Upper lobe of left lung (tissue), 6 donors: ENCODE data around the gene EMC8. TPM values are rescaled to one million over a fixed set of nuclear protein-coding genes. Genes with fewer than 3 reads are reported as not detected.

Source experiments
- ATAC-seq, 2 donors: fragments of 200-7000 bp; cut with Tn5 transposase; one replicate each; pipeline ENCODE4 v1.9.1; 2022; ENCODE audit warnings: mild to moderate bottlenecking in 2 of 2, moderate library complexity in 2 of 2; ENCODE audit not compliant: low FRiP score in 2 of 2
- DNase-seq, 2 donors: peaks; one replicate each; pipeline ENCODE4 v3.0.0-alpha.2; 2019 to 2020
- H3K27ac ChIP-seq, 4 donors: fragments of 200-600 bp; sonication (generic); one replicate each; pipeline ENCODE4 v1.5.1; 2016 to 2019
- H3K27me3 ChIP-seq, 4 donors: fragments of 200-600 bp; sonication (generic); one replicate each; pipeline ENCODE4 v1.5.1; 2017 to 2019
- H3K36me3 ChIP-seq, 4 donors: fragments of 200-600 bp; sonication (generic); one replicate each; pipeline ENCODE4 v1.5.1; 2016 to 2019
- H3K4me1 ChIP-seq, 4 donors: fragments of 200-600 bp; sonication (generic); one replicate each; pipeline ENCODE4 v1.5.1; 2018 to 2019
- H3K4me3 ChIP-seq, 4 donors: fragments of 200-600 bp; sonication (generic); one replicate each; pipeline ENCODE4 v1.5.1; 2017 to 2019; ENCODE audit warnings: mild to moderate bottlenecking in 2 of 4, moderate library complexity in 1 of 4
- H3K9me3 ChIP-seq, 4 donors: fragments of 200-600 bp; sonication (generic); one replicate each; pipeline ENCODE4 v1.5.1; 2018 to 2019
- CTCF ChIP-seq, 6 experiments: fragments of 450-650 bp in 4 of 6; fragments of 200-600 bp in 2 of 6; sonication (generic) in 2 of 6; IDR thresholded peaks; one replicate each; pipeline ENCODE4 v1.5.1; 2016 to 2019; ENCODE audit warnings: antibody characterized with exemption in 6 of 6
- EP300 ChIP-seq, 4 donors: sonication (generic); formaldehyde crosslinking; IDR thresholded peaks; one replicate each; pipeline ENCODE4 v1.5.1; 2017; ENCODE audit warnings: antibody characterized with exemption in 4 of 4, control low read depth in 2 of 4
- POLR2A ChIP-seq, 4 donors: fragments of 450-650 bp; IDR thresholded peaks; one replicate each; pipeline ENCODE4 v1.5.1; 2016 to 2017; ENCODE audit warnings: antibody characterized with exemption in 4 of 4, mild to moderate bottlenecking in 2 of 4
- POLR2AphosphoS5 ChIP-seq, 2 donors: sonication (generic); formaldehyde crosslinking; IDR thresholded peaks; one replicate each; pipeline ENCODE4 v1.5.1; 2017; ENCODE audit warnings: antibody characterized with exemption in 2 of 2
- WGBS, 2 donors: methylation state at CpG; one replicate each; pipeline ENCODE4 v1.1.5; 2017 to 2018; 5-methylcytosine and 5-hydroxymethylcytosine counted together
- total RNA-seq, 6 donors: library from RNA; depleted of rRNA in 4 of 6; stranded (reverse); fragments of >200 nt in 4 of 6; gene quantifications; one replicate each; pipeline versions ENCODE4 v1.1.0 to v1.2.1, GENCODE V29; 2016 to 2021
- donor health status: DM: no; HTN: no; CAD: no; lungs with moderate emphysema.
- donor health status: DM: no; HTN: yes; CAD: no; lungs with severe emphysema.

EMC8 gene
- total RNA-seq, 6 donors from 2014 or later: 15.8 to 39.8 (median 25.6) TPM

GRCh38 chr16:85846461-85846860 lies 47.1 kb upstream of the EMC8 start:
- H3K27ac ChIP-seq: no peak overlapping the region
- H3K36me3 ChIP-seq: no peaks in the 10 kb centered on the region
- no peaks in the 10 kb centered on the region for H3K27me3 ChIP-seq
- no peaks in the 10 kb centered on the region for H3K9me3 ChIP-seq
- 91 to 93% methylated on average over 9 of the region's 9 CpGs for WGBS, 2 donors
- H3K4me1 ChIP-seq: peaks cover 0 to 6% (median 0%) of the 10 kb centered on the region in 4 donors
- DNase-seq (no peak), ATAC-seq (no peak)
- TF ChIP-seq EP300 (IDR thresholded peaks at IDR 0.05) (no peak), CTCF (IDR thresholded peaks at IDR 0.05) (no peak), POLR2AphosphoS5 (IDR thresholded peaks at IDR 0.05) (no peak), POLR2A (IDR thresholded peaks at IDR 0.05) (no peak)
- no peak overlapping the region for H3K4me3 ChIP-seq

GRCh38 chr16:85845266-85845665 lies 45.9 kb upstream of the EMC8 start:
- H3K4me3 ChIP-seq: no peak overlapping the region
- H3K9me3 ChIP-seq: no peaks in the 10 kb centered on the region
- no peak overlapping the region for H3K27ac ChIP-seq
- H3K27me3 ChIP-seq: no peaks in the 10 kb centered on the region
- ATAC-seq (no peak), DNase-seq (no peak)
- TF ChIP-seq EP300 (IDR thresholded peaks at IDR 0.05) (no peak), POLR2AphosphoS5 (IDR thresholded peaks at IDR 0.05) (no peak), POLR2A (IDR thresholded peaks at IDR 0.05) (no peak), CTCF (IDR thresholded peaks at IDR 0.05) (no peak)
- no peaks in the 10 kb centered on the region for H3K36me3 ChIP-seq
- 63 to 72% methylated on average over 20 of the region's 20 CpGs for WGBS, 2 donors
- H3K4me1 ChIP-seq: peaks cover 0 to 6% (median 0%) of the 10 kb centered on the region in 4 donors

- Histone ChIP-seq H3K27ac (no peak overlapping the region), H3K4me1 (peaks cover 0 to 6% (median 0%) of the 10 kb centered on the region in 4 donors), H3K36me3 (no peaks in the 10 kb centered on the region), H3K4me3 (no peak overlapping the region), H3K9me3 (no peaks in the 10 kb centered on the region), H3K27me3 (no peaks in the 10 kb centered on the region)
- no peak for DNase-seq
- no peak for ATAC-seq
- TF ChIP-seq POLR2A (IDR thresholded peaks at IDR 0.05) (no peak), POLR2AphosphoS5 (IDR thresholded peaks at IDR 0.05) (no peak), CTCF (IDR thresholded peaks at IDR 0.05) (no peak), EP300 (IDR thresholded peaks at IDR 0.05) (no peak)
- 10 to 11% methylated on average over 14 to 15 of the region's 15 CpGs for WGBS, 2 donors
Observed at GRCh38 chr16:85844786-85845185, 45.4 kb upstream of the EMC8 start.

- H3K4me3 ChIP-seq: no peak overlapping the region
- H3K36me3 ChIP-seq: no peaks in the 10 kb centered on the region
- ATAC-seq: no peak
- peaks cover 0 to 6% (median 0%) of the 10 kb centered on the region in 4 donors for H3K4me1 ChIP-seq
- H3K9me3 ChIP-seq: no peaks in the 10 kb centered on the region
- H3K27me3 ChIP-seq: no peaks in the 10 kb centered on the region
- H3K27ac ChIP-seq: no peak overlapping the region
- DNase-seq: no peak
- TF ChIP-seq EP300 (IDR thresholded peaks at IDR 0.05) (no peak), CTCF (IDR thresholded peaks at IDR 0.05) (no peak), POLR2A (IDR thresholded peaks at IDR 0.05) (no peak), POLR2AphosphoS5 (IDR thresholded peaks at IDR 0.05) (no peak)
Observed at GRCh38 chr16:85844169-85844481, 44.8 kb upstream of the EMC8 start.

- Histone ChIP-seq H3K36me3 (no peaks in the 10 kb centered on the region), H3K4me1 (peaks cover 0 to 6% (median 0%) of the 10 kb centered on the region in 4 donors), H3K27me3 (no peaks in the 10 kb centered on the region), H3K9me3 (no peaks in the 10 kb centered on the region), H3K4me3 (no peak overlapping the region), H3K27ac (no peak overlapping the region)
- WGBS, 2 donors: 89 to 90% methylated on average over 11 of the region's 11 CpGs
- TF ChIP-seq POLR2A (IDR thresholded peaks at IDR 0.05) (no peak), POLR2AphosphoS5 (IDR thresholded peaks at IDR 0.05) (no peak), CTCF (IDR thresholded peaks at IDR 0.05) (no peak), EP300 (IDR thresholded peaks at IDR 0.05) (no peak)
- DNase-seq (no peak), ATAC-seq (no peak)
Observed at GRCh38 chr16:85843471-85844168, 44.3 kb upstream of the EMC8 start.
